Transverse colon (tissue), 4 donors: Measurements from ENCODE around the gene TMEM9. TPM values are rescaled to one million over a fixed set of nuclear protein-coding genes. Genes with fewer than 3 reads are reported as not detected.

Source experiments
- DNase-seq: peaks from one replicate; pipeline ENCODE4 v3.0.0-alpha.2; 2019
- H3K27ac ChIP-seq, 4 donors: fragments of 200-600 bp; sonication (generic); 2 replicates each; pipeline ENCODE4 v1.5.1; 2016 to 2018; ENCODE audit warnings: inconsistent platforms in 4 of 4
- H3K27me3 ChIP-seq: fragments of 200-600 bp; sonication (generic); 2 replicates; pipeline ENCODE4 v1.5.1; 2017; ENCODE audit warnings: inconsistent platforms
- H3K36me3 ChIP-seq, 4 donors: fragments of 200-600 bp; sonication (generic); 2 replicates each; pipeline ENCODE4 v1.5.1; 2017 to 2019; ENCODE audit warnings: inconsistent platforms in 4 of 4
- H3K4me1 ChIP-seq, 4 donors: fragments of 200-600 bp; sonication (generic); 2 replicates each; pipeline ENCODE4 v1.5.1; 2017 to 2020; ENCODE audit warnings: inconsistent platforms in 4 of 4
- H3K4me3 ChIP-seq, 4 donors: fragments of 200-600 bp; sonication (generic); 1 replicate in 1 of 4; 2 replicates in 3 of 4; pipeline versions ENCODE4 v1.5.1 to v1.6.1; 2017 to 2019; ENCODE audit warnings: inconsistent platforms in 4 of 4
- H3K9me3 ChIP-seq, 2 donors: fragments of 200-600 bp; sonication (generic); 2 replicates each; pipeline ENCODE4 v1.5.1; 2017 to 2019; ENCODE audit warnings: inconsistent platforms in 2 of 2
- CTCF ChIP-seq, 5 experiments: fragments of 200-600 bp in 3 of 5; fragments of 450-650 bp in 2 of 5; sonication (generic) in 3 of 5; IDR thresholded peaks; 1 replicate in 2 of 5; 2 replicates in 3 of 5; pipeline ENCODE4 v1.5.1; 2016 to 2017; ENCODE audit warnings: antibody characterized with exemption in 5 of 5, inconsistent platforms in 3 of 5, mild to moderate bottlenecking in 2 of 5, moderate library complexity in 1 of 5
- EP300 ChIP-seq: sonication (generic); formaldehyde crosslinking; IDR thresholded peaks from one replicate; pipeline ENCODE4 v1.6.1; 2017; ENCODE audit warnings: antibody characterized with exemption, low read depth
- POLR2A ChIP-seq: fragments of 450-650 bp; IDR thresholded peaks from one replicate; pipeline ENCODE4 v1.6.1; 2016; ENCODE audit warnings: antibody characterized with exemption, mild to moderate bottlenecking, moderate library complexity
- POLR2AphosphoS5 ChIP-seq, 3 donors: sonication (generic); formaldehyde crosslinking; IDR thresholded peaks; one replicate each; pipeline ENCODE4 v1.6.1; 2016; ENCODE audit warnings: antibody characterized with exemption in 3 of 3
- WGBS, 2 donors: methylation state at CpG; one replicate each; pipeline ENCODE4 v1.1.5; 2018; ENCODE audit warnings: low coverage in 1 of 2; 5-methylcytosine and 5-hydroxymethylcytosine counted together
- in situ Hi-C, 4 donors: fragments of 200-750 bp; cut with MboI; loops; one replicate each; pipeline versions ENCODE4 v1.15.0 to v1.15.1; 2017; ENCODE audit warnings: low sequenced_read_pairs in 3 of 4, low pct_ligation_motif_present in 1 of 4, low pct_unique_long_range_greater_than_20kb in 1 of 4
- intact Hi-C: fragments of 100-400 bp; cut with DNase I; formaldehyde crosslinking; loops from one replicate; pipeline ENCODE4 v1.15.1; 2023; ENCODE audit warnings: low total_unique reads
- total RNA-seq, 4 donors: library from RNA; depleted of rRNA; stranded (reverse); fragments of >200 nt; gene quantifications; one replicate each; pipeline ENCODE4 v1.1.0, GENCODE V29; 2016

TMEM9 gene
- total RNA-seq, 4 donors from 2014 or later: 6.7 to 35.4 (median 29.4) TPM

- Histone ChIP-seq H3K27me3 (no peaks in the 10 kb centered on the region), H3K36me3 (no peaks in the 10 kb centered on the region), H3K9me3 (no peaks in the 10 kb centered on the region), H3K4me3 (no peak overlapping the region), H3K27ac (no peak overlapping the region), H3K4me1 (no peaks in the 10 kb centered on the region)
- intact Hi-C loops (no loop called here), in situ Hi-C loops (no loop called here)
- TF ChIP-seq POLR2AphosphoS5 (IDR thresholded peaks at IDR 0.05): no peak
- no peak for TF ChIP-seq CTCF (IDR thresholded peaks at IDR 0.05)
- no peak for TF ChIP-seq POLR2A
- no peak for TF ChIP-seq EP300
- no peak for DNase-seq
- 61 to 69% methylated on average over 5 to 7 of the region's 7 CpGs for WGBS, 2 donors
Observed at GRCh38 chr1:201093962-201094361, 60.3 kb downstream of the TMEM9 start.

DNA sequence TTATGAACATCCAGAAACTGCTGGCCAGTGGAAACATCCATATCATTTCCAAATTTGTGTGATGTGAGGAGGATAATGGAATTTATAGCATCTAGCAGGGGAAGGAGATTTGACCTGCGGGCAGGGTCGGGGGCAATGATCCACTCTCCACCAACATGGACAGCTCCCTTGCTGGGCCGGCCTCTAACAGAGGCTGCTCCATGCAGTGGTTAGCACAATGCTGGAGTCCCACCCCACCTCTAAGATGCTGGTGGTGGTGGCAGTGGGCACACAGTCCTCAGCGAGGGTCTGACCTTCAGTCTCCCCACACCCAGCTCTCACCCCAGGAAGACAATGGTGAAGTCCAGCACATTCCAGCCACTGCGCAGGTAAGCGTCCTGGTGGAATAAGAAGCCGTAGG lies 60.7 kb downstream of the TMEM9 start:
- intact Hi-C loops (no loop called here), in situ Hi-C loops (no loop called here)
- Histone ChIP-seq H3K36me3 (no peaks in the 10 kb centered on the region), H3K4me1 (no peaks in the 10 kb centered on the region), H3K27ac (no peak overlapping the region), H3K9me3 (no peaks in the 10 kb centered on the region), H3K27me3 (no peaks in the 10 kb centered on the region), H3K4me3 (no peak overlapping the region)
- no peak for DNase-seq
- TF ChIP-seq CTCF (IDR thresholded peaks at IDR 0.05) (no peak), POLR2AphosphoS5 (IDR thresholded peaks at IDR 0.05) (no peak), EP300 (no peak), POLR2A (no peak)
- 88% methylated on average over 7 of the region's 7 CpGs; no CpG with 5 or more reads in 1 of the 2 donors for WGBS, 2 donors

DNA sequence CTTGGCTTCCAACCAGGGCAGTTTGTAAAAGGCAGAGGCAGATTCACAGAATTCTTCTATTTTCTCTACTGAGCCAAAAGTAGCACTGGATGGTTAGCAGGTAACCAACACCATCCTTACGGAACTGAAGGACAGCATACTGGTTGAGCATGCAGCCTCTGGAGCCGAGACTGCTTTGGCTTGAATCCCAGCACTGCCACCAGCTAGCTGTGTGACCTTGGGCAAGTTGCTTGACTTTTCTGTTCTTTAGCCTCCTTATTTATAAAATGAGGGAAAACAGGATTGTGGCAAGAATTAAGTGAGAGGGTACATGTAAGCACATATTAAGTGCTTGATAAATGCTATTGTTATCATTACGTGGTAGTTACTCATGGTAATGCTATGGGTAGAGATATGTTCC lies 61.5 kb downstream of the TMEM9 start:
- intact Hi-C loops: no loop called here
- 88% methylated on average over 3 of the region's 3 CpGs; no CpG with 5 or more reads in 1 of the 2 donors for WGBS, 2 donors
- Histone ChIP-seq H3K27me3 (no peaks in the 10 kb centered on the region), H3K4me1 (no peaks in the 10 kb centered on the region), H3K9me3 (no peaks in the 10 kb centered on the region), H3K36me3 (no peaks in the 10 kb centered on the region), H3K27ac (no peak overlapping the region), H3K4me3 (no peak overlapping the region)
- TF ChIP-seq POLR2A (no peak), POLR2AphosphoS5 (IDR thresholded peaks at IDR 0.05) (no peak), EP300 (no peak), CTCF (IDR thresholded peaks at IDR 0.05) (no peak)
- in situ Hi-C loops: no loop called here
- DNase-seq: no peak

DNA sequence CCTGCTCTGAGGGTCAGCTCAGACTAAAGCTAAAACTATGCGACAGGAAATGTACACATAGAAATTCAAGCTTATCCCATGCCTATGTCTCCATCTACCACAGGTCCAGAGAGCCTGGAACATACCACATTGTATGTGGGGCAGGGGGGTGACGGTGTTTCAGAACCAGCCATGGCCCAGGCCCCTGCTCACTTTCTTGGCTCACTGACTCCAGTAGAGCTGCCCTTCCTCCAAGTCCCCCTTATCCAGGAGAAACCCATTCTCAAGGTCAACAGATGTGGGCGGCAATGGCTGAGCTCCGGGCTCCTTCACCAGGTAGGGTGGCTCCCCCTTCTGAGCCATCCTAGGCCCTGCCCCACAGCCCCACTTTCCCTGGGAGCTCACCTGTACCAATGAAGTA lies 63.0 kb downstream of the TMEM9 start:
- WGBS, 2 donors: 85 to 100% methylated on average over 1 to 4 of the region's 4 CpGs
- Histone ChIP-seq H3K36me3 (no peaks in the 10 kb centered on the region), H3K4me1 (no peaks in the 10 kb centered on the region), H3K9me3 (no peaks in the 10 kb centered on the region), H3K27me3 (no peaks in the 10 kb centered on the region), H3K27ac (no peak overlapping the region), H3K4me3 (no peak overlapping the region)
- intact Hi-C loops: no loop called here
- TF ChIP-seq POLR2AphosphoS5 (IDR thresholded peaks at IDR 0.05) (no peak), POLR2A (no peak), CTCF (IDR thresholded peaks at IDR 0.05) (no peak), EP300 (no peak)
- no peak for DNase-seq
- in situ Hi-C loops: no loop called here
